Measurements from ENCODE around the gene EFHB. TPM values are rescaled to one million over a fixed set of nuclear protein-coding genes. Genes with fewer than 3 reads are reported as not detected.

EFHB gene
- total RNA-seq, 2 experiments from 2014 or later = 0.86 TPM; not detected in 1

DNA sequence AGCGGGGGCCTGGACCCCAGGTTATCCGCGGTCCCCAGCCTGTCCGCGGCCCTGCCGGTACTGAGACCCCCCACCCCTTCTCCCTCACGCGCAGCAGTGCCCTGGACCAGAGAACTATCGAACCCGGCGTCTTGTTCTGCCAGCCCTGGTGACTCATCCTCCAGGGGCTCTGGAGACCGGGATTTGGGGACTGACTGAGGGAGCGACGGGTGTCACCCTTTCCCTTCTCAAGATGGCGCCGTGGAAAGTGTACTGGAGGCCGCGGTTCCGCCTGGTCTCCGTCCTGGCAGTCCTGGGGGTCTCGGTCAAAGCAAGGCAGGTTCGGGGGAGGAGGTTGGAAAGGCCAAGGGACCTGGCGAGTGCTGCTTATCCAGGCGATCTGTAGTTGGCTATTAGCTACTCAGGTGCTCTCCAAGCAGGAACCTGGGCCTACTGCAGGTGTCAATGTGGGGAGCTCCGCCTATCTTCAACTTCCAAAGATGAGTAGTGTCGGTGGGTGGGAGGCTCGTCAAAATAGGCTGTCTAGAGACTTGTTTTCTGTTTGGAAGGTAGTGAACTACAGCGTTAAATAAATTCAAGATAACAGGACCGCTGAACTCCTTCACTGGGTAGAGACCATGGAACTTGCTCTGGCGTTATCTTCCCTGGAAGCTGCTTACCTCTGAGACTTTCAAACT, 13.7 kb upstream of the EFHB start:
- H3K4me1 ChIP-seq (ENCODE audit: insufficient read depth, low read length, poor library complexity, severe bottlenecking) = peaks cover 30% of the 10 kb centered on the region
- H3K9me2 ChIP-seq (ENCODE audit: insufficient read depth, low read length) = no peaks in the 10 kb centered on the region
- DNase-seq (ENCODE audit: low spot score) = peak; percentile 42
- peak overlapping the region; percentile 91 for H3K4me3 ChIP-seq (ENCODE audit: low read depth, low read length, poor library complexity, severe bottlenecking)
- ChIA-PET CTCF (ENCODE audit: unreplicated experiment) (no interaction called here), POLR2A (interaction anchor here (0.6 to 1.7 kb wide), 7 partner anchors 19 to 280 kb away, joined by 3 to 10 read pairs (median 3); no protein-coding TSS in a partner anchor)
- peak overlapping the region; percentile 73 for H3K27ac ChIP-seq (ENCODE audit: low read depth, low read length, poor library complexity, severe bottlenecking)
- TF ChIP-seq, protein P1, sequence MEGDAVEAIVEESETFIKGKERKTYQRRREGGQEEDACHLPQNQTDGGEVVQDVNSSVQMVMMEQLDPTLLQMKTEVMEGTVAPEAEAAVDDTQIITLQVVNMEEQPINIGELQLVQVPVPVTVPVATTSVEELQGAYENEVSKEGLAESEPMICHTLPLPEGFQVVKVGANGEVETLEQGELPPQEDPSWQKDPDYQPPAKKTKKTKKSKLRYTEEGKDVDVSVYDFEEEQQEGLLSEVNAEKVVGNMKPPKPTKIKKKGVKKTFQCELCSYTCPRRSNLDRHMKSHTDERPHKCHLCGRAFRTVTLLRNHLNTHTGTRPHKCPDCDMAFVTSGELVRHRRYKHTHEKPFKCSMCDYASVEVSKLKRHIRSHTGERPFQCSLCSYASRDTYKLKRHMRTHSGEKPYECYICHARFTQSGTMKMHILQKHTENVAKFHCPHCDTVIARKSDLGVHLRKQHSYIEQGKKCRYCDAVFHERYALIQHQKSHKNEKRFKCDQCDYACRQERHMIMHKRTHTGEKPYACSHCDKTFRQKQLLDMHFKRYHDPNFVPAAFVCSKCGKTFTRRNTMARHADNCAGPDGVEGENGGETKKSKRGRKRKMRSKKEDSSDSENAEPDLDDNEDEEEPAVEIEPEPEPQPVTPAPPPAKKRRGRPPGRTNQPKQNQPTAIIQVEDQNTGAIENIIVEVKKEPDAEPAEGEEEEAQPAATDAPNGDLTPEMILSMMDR (conservative IDR thresholded peaks at IDR 0.05; ENCODE audit: low read length) = no peak
- TF ChIP-seq EZH2phosphoT487 (IDR thresholded peaks at IDR 0.05; ENCODE audit: borderline replicate concordance, low read depth, low read length) = no peak
- H3K9me3 ChIP-seq (ENCODE audit: low read length) = no peaks in the 10 kb centered on the region
- H3K79me2 ChIP-seq (ENCODE audit: insufficient read depth, low read depth, low read length) = peaks cover 53% of the 10 kb centered on the region
- BruUV-seq (replicated peaks) = no TSS peak
- peak overlapping the region; percentile 96 for H2AFZ ChIP-seq (ENCODE audit: low read length)
- H4K20me1 ChIP-seq (ENCODE audit: insufficient read depth, low read length) = peaks cover 18% of the 10 kb centered on the region
- intact Hi-C loops (cut with micrococcal nuclease; ENCODE audit: unreplicated experiment) = loop anchor here (1.0 to 10.0 kb wide), 3 partner anchors 94 to 403 kb away; partner anchors contain the start of gene SGO1
- H3K36me3 ChIP-seq (ENCODE audit: insufficient read depth, low read length) = peaks cover 26% of the 10 kb centered on the region
- H3K4me2 ChIP-seq (ENCODE audit: low read length) = peak overlapping the region; percentile 97

DNA sequence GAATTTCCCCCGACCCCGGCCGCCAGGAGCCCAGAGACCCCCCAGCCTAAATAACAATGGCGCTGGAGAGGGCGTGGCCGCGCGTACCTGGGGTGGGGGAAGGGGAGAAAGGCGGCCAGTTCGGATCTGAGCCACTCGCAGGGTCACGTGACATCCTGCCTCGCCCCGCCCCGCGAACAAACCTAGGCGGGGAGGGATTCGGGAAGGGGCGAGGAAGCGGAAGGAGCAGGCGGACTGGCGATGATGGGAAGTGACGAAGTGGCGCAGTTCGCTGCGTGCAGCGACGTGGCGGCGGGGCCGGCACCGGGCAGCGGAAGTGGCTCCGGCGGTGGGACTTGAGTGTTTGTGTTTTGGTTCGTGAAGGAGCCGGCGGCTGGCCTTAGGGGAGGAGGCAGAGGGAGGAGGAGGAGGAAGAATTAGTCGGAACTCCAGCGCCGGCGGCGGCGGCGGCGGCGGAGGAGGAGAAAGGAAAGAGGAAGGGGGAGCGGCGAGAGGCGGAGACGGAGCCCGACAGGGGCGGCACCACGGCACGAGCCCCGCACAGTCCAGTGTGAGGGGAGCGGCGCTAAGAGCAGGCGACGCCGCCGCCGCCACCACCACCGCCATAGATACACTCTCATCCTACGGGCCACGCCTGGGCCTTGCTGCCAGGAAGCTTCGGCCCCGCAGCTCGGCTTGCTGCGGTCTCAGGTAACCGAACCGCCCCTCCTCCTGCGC, 13.0 kb upstream of the EFHB start, which contains the start of gene RAB5A:
Gene RAB5A, plus strand, starts transcription at position 266 of the 717 bp plus-strand sequence. CDS start 3,802 bp downstream, outside the sequence.
- H3K36me3 ChIP-seq (ENCODE audit: insufficient read depth, low read length) = peaks cover 19% of the 10 kb centered on the region
- H3K27ac ChIP-seq (ENCODE audit: low read depth, low read length, poor library complexity, severe bottlenecking) = peak within 1 kb of the TSS; percentile 73
- H3K4me2 ChIP-seq (ENCODE audit: low read length) = peak within 1 kb of the TSS; percentile 97
- TF ChIP-seq EZH2phosphoT487 (IDR thresholded peaks at IDR 0.05; ENCODE audit: borderline replicate concordance, low read depth, low read length) = no peak
- TF ChIP-seq, protein P1 (conservative IDR thresholded peaks at IDR 0.05; ENCODE audit: low read length) = no peak
- intact Hi-C loops (cut with micrococcal nuclease; ENCODE audit: unreplicated experiment) = loop anchor here (1.0 to 10.0 kb wide), 3 partner anchors 94 to 402 kb away; partner anchors contain the start of gene SGO1
- BruUV-seq (replicated peaks) = no TSS peak
- H3K79me2 ChIP-seq (ENCODE audit: insufficient read depth, low read depth, low read length) = peaks cover 46% of the 10 kb centered on the region
- H2AFZ ChIP-seq (ENCODE audit: low read length) = peak within 1 kb of the TSS; percentile 96
- DNase-seq (ENCODE audit: low spot score) = peak; percentile 97
- H3K4me1 ChIP-seq (ENCODE audit: insufficient read depth, low read length, poor library complexity, severe bottlenecking) = peaks cover 30% of the 10 kb centered on the region
- peaks cover 18% of the 10 kb centered on the region for H4K20me1 ChIP-seq (ENCODE audit: insufficient read depth, low read length)
- POLR2A ChIA-PET = interaction anchor here (0.5 to 1.7 kb wide), 4 partner anchors 20 to 240 kb away, joined by 3 to 10 read pairs (median 4); no protein-coding TSS in a partner anchor
- no peaks in the 10 kb centered on the region for H3K9me3 ChIP-seq (ENCODE audit: low read length)
- CTCF ChIA-PET (ENCODE audit: unreplicated experiment) = no interaction called here
- H3K4me3 ChIP-seq (ENCODE audit: low read depth, low read length, poor library complexity, severe bottlenecking) = peak within 1 kb of the TSS; percentile 91
- H3K9me2 ChIP-seq (ENCODE audit: insufficient read depth, low read length) = no peaks in the 10 kb centered on the region
